Uterus (tissue), 2 donors: ENCODE measurements around the gene FMNL3.

Experiments used
- CTCF ChIP-seq, 4 experiments: fragments of 200-600 bp in 2 of 4; fragments of 450-650 bp in 2 of 4; sonication (generic) in 2 of 4; IDR thresholded peaks; one replicate each; pipeline ENCODE4 v1.5.1; 2016 to 2019; ENCODE audit warnings: antibody characterized with exemption in 4 of 4, mild to moderate bottlenecking in 2 of 4, moderate library complexity in 1 of 4
- POLR2A ChIP-seq, 2 donors: fragments of 450-650 bp; IDR thresholded peaks; one replicate each; pipeline ENCODE4 v1.6.1; 2016; ENCODE audit warnings: antibody characterized with exemption in 2 of 2, mild to moderate bottlenecking in 1 of 2, moderate library complexity in 1 of 2

DNA sequence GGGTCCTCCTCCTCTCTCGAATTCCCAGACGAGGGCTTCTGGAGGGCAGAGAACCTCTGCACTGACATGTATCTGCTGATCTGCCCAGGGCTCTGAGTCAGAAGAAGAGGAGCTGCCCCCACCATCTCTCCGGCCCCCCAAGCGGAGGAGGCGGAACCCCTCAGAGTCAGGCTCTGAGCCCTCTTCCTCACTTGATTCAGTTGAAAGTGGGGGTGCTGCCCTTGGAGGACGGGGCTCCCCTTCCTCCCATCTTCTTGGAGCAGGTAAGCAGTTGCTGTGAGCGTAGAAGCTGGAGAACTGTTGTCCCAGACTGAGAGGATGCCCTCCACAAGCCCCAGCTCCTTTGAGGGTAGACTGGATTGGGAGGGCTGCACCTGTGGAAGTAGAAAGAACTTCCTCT is 64.1 kb downstream of the FMNL3 start:
- no peak for TF ChIP-seq CTCF (IDR thresholded peaks at IDR 0.05)
- TF ChIP-seq POLR2A (IDR thresholded peaks at IDR 0.05) = no peak
